SK-N-SH (cell line): ENCODE results near the gene ALDH5A1.

Experiments used
- EP300 ChIP-seq, 2 experiments: IDR thresholded peaks; 2 replicates each; pipeline versions ENCODE4 v1.4.0 to v1.6.1; 2012; ENCODE audit warnings: borderline replicate concordance in 1 of 2, low read depth in 1 of 2, low read length in 1 of 2
- EZH2phosphoT487 ChIP-seq: fragments of 200-600 bp; sonication (generic); IDR thresholded peaks from 2 replicates; pipeline ENCODE4 v1.6.1; 2017; ENCODE audit warnings: low read depth, mixed run types, mild to moderate bottlenecking, antibody characterized with exemption, moderate library complexity, borderline replicate concordance
- POLR2AphosphoS5 ChIP-seq: IDR thresholded peaks from 2 replicates; pipeline ENCODE4 v1.6.1; 2012; ENCODE audit warnings: low read depth, low read length
- RCOR1 ChIP-seq: fragments of 150-350 bp; IDR thresholded peaks from 2 replicates; pipeline ENCODE4 v1.6.1; 2017; ENCODE audit warnings: antibody characterized with exemption, low read length
- SMC3 ChIP-seq: IDR thresholded peaks from 2 replicates; pipeline ENCODE4 v1.6.1; 2012; ENCODE audit warnings: low read depth, low read length, improper control_type of control experiment
- TCF12 ChIP-seq: IDR thresholded peaks from 2 replicates; pipeline ENCODE4 v1.4.0; 2012
- YY1 ChIP-seq: IDR thresholded peaks from 2 replicates; pipeline ENCODE4 v1.4.0; 2012; ENCODE audit warnings: low read depth, mild to moderate bottlenecking
- TF ChIP-seq, protein P1 (sequence below): fragments of 200-600 bp; sonication (generic); IDR thresholded peaks from 2 replicates; pipeline ENCODE4 v1.6.1; 2017; ENCODE audit warnings: antibody characterized with exemption, mild to moderate bottlenecking, moderate library complexity
- TF ChIP-seq, protein P2 (sequence below): IDR thresholded peaks from 2 replicates; pipeline ENCODE4 v1.4.0; 2012; ENCODE audit warnings: low read depth, borderline replicate concordance
- TF ChIP-seq, protein P3 (sequence below): IDR thresholded peaks from 2 replicates; pipeline ENCODE4 v1.4.0; 2012; ENCODE audit warnings: low read depth, borderline replicate concordance

DNA sequence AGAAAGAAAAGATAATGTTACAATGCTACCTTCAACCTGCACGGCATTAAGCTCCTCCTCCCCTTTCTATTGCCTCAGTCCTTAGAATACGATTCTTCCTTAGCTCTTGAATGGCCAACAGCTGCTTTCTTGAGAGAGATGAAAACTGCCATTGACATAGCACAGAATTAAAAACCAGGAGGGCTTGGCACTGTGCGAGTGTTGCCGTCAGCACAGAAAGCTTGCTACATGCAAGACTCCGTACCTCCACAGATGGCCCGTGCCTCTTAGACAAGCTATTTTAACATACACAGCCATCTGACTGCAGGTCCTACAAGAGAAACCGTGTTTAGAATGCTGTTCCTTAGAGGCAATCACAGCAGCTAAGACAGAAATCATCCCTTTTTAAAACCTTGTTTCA is 51.7 kb downstream of the ALDH5A1 start:
- TF ChIP-seq, protein P1, sequence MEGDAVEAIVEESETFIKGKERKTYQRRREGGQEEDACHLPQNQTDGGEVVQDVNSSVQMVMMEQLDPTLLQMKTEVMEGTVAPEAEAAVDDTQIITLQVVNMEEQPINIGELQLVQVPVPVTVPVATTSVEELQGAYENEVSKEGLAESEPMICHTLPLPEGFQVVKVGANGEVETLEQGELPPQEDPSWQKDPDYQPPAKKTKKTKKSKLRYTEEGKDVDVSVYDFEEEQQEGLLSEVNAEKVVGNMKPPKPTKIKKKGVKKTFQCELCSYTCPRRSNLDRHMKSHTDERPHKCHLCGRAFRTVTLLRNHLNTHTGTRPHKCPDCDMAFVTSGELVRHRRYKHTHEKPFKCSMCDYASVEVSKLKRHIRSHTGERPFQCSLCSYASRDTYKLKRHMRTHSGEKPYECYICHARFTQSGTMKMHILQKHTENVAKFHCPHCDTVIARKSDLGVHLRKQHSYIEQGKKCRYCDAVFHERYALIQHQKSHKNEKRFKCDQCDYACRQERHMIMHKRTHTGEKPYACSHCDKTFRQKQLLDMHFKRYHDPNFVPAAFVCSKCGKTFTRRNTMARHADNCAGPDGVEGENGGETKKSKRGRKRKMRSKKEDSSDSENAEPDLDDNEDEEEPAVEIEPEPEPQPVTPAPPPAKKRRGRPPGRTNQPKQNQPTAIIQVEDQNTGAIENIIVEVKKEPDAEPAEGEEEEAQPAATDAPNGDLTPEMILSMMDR = no peak
- TF ChIP-seq POLR2AphosphoS5 = no peak
- TF ChIP-seq YY1 = no peak
- TF ChIP-seq TCF12 = no peak
- no peak for TF ChIP-seq EP300 (IDR thresholded peaks at IDR 0.05; ENCODE audit: borderline replicate concordance in 1 of 2, low read depth in 1 of 2, low read length in 1 of 2)
- TF ChIP-seq SMC3 = no peak
- no peak for TF ChIP-seq RCOR1
- TF ChIP-seq, protein P2, sequence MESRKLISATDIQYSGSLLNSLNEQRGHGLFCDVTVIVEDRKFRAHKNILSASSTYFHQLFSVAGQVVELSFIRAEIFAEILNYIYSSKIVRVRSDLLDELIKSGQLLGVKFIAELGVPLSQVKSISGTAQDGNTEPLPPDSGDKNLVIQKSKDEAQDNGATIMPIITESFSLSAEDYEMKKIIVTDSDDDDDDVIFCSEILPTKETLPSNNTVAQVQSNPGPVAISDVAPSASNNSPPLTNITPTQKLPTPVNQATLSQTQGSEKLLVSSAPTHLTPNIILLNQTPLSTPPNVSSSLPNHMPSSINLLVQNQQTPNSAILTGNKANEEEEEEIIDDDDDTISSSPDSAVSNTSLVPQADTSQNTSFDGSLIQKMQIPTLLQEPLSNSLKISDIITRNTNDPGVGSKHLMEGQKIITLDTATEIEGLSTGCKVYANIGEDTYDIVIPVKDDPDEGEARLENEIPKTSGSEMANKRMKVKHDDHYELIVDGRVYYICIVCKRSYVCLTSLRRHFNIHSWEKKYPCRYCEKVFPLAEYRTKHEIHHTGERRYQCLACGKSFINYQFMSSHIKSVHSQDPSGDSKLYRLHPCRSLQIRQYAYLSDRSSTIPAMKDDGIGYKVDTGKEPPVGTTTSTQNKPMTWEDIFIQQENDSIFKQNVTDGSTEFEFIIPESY = no peak
- TF ChIP-seq EZH2phosphoT487 = no peak
- TF ChIP-seq, protein P3, sequence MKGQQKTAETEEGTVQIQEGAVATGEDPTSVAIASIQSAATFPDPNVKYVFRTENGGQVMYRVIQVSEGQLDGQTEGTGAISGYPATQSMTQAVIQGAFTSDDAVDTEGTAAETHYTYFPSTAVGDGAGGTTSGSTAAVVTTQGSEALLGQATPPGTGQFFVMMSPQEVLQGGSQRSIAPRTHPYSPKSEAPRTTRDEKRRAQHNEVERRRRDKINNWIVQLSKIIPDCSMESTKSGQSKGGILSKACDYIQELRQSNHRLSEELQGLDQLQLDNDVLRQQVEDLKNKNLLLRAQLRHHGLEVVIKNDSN = no peak
